Sigmoid colon (tissue), 4 donors: ENCODE measurements around the gene PREB.

Experiments used
- POLR2A ChIP-seq, 2 donors: fragments of 450-650 bp; IDR thresholded peaks; one replicate each; pipeline ENCODE4 v1.6.1; 2016; ENCODE audit warnings: antibody characterized with exemption in 2 of 2, mild to moderate bottlenecking in 2 of 2, moderate library complexity in 2 of 2
- POLR2AphosphoS5 ChIP-seq, 4 donors: sonication (generic); formaldehyde crosslinking; IDR thresholded peaks; one replicate each; pipeline ENCODE4 v1.6.1; 2017; ENCODE audit warnings: antibody characterized with exemption in 4 of 4
- TF ChIP-seq, protein P1 (sequence below), 4 experiments: fragments of 450-650 bp in 3 of 4; fragments of 200-600 bp in 1 of 4; IDR thresholded peaks; one replicate each; pipeline ENCODE4 v1.5.1; 2016 to 2019; ENCODE audit warnings: antibody characterized with exemption in 4 of 4, mild to moderate bottlenecking in 3 of 4, moderate library complexity in 2 of 4

DNA sequence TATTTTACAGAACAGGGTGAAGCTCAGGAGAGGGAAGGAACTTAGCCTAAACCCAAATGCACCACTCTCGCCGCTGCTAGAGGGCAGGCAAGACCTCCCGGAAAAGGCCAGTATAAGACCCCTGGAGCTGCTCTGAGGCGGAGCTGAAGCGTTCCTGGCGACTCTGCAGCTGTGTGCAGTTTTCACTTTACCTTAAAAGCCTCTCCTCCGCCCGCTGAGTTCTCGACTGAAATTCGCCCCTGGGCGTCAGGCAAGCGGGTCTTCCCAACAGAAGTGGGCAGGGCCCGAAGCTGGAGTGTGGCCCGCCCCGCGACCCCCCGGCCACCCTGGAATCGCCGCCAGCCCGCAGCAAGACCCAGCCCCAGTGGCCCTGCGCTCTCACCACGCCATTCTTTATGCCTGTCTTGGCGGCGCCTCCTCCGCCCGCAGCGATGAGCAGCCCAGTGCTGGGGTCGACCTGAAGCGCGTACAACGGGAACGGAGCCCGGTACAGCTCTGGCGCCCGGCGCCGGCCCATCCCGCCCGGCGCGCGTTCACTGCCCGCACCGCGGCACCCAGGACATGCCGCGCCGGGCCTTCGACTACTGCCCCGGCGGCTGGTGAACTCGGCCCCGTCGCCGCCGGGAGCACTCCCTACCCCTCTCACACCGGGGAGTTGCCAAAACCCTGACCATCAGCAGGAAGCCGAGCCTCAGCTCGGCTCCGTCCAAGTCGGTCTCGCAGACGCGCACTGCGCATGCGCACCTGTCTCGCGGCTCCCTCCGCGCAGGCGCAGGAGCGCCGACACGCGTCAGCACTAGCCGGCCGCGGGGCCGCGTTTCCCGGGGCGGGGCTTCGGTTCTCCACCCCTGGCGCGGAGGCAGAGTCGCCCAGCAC, at the start of gene PREB:
- TF ChIP-seq, protein P1, sequence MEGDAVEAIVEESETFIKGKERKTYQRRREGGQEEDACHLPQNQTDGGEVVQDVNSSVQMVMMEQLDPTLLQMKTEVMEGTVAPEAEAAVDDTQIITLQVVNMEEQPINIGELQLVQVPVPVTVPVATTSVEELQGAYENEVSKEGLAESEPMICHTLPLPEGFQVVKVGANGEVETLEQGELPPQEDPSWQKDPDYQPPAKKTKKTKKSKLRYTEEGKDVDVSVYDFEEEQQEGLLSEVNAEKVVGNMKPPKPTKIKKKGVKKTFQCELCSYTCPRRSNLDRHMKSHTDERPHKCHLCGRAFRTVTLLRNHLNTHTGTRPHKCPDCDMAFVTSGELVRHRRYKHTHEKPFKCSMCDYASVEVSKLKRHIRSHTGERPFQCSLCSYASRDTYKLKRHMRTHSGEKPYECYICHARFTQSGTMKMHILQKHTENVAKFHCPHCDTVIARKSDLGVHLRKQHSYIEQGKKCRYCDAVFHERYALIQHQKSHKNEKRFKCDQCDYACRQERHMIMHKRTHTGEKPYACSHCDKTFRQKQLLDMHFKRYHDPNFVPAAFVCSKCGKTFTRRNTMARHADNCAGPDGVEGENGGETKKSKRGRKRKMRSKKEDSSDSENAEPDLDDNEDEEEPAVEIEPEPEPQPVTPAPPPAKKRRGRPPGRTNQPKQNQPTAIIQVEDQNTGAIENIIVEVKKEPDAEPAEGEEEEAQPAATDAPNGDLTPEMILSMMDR (IDR thresholded peaks at IDR 0.05): peak in 1 of 4 experiments; percentile 8
- TF ChIP-seq POLR2A (IDR thresholded peaks at IDR 0.05) (peak; percentile 82 to 85), POLR2AphosphoS5 (IDR thresholded peaks at IDR 0.05) (peak; percentile 94 to 98 (median 96))
